H9 (cell line): ENCODE measurements around the gene CFAP46. TPM values are rescaled to one million over a fixed set of nuclear protein-coding genes. Genes with fewer than 3 reads are reported as not detected.

Experiments used
- DNase-seq: peaks from one replicate; pipeline ENCODE4 v3.0.0-alpha.2; 2017
- H2AFZ ChIP-seq: one replicate; pipeline ENCODE4 v1.6.1; 2013; ENCODE audit warnings: mild to moderate bottlenecking, low read length, control low read depth, moderate library complexity
- H2AK5ac ChIP-seq: 2 replicates; pipeline ENCODE4 v1.6.1; 2013; ENCODE audit warnings: low read length, control low read depth, mixed read lengths; ENCODE audit not compliant: insufficient read length
- H2BK120ac ChIP-seq: one replicate; pipeline ENCODE4 v1.6.1; 2013; ENCODE audit warnings: low read depth, mild to moderate bottlenecking, low read length, control low read depth, inconsistent platforms; ENCODE audit not compliant: poor library complexity, severe bottlenecking
- H2BK12ac ChIP-seq: 2 replicates; pipeline ENCODE4 v1.6.1; 2013; ENCODE audit warnings: low read length, control low read depth, mixed read lengths, low read depth; ENCODE audit not compliant: insufficient read length
- H2BK15ac ChIP-seq: 2 replicates; pipeline ENCODE4 v1.6.1; 2013; ENCODE audit warnings: low read depth, low read length, control low read depth
- H2BK20ac ChIP-seq: one replicate; pipeline ENCODE4 v1.6.1; 2013; ENCODE audit warnings: low read depth, mild to moderate bottlenecking, low read length, control low read depth, inconsistent platforms; ENCODE audit not compliant: poor library complexity, severe bottlenecking
- H2BK5ac ChIP-seq: 2 replicates; pipeline ENCODE4 v1.6.1; 2013; ENCODE audit warnings: low read length, control low read depth, mixed read lengths; ENCODE audit not compliant: insufficient read length
- H3K14ac ChIP-seq: 2 replicates; pipeline ENCODE4 v1.6.1; 2013; ENCODE audit warnings: low read length, control low read depth; ENCODE audit not compliant: insufficient read depth
- H3K18ac ChIP-seq: 2 replicates; pipeline ENCODE4 v1.6.1; 2013; ENCODE audit warnings: low read depth, mild to moderate bottlenecking, mixed read lengths, low read length, control low read depth; ENCODE audit not compliant: insufficient read length
- H3K23ac ChIP-seq: 2 replicates; pipeline ENCODE4 v1.6.1; 2013; ENCODE audit warnings: low read length, control low read depth, mixed read lengths, low read depth; ENCODE audit not compliant: insufficient read length
- H3K23me2 ChIP-seq: 2 replicates; pipeline ENCODE4 v1.6.1; 2013; ENCODE audit warnings: low read depth, mild to moderate bottlenecking, mixed read lengths, low read length, control low read depth; ENCODE audit not compliant: insufficient read length, poor library complexity, severe bottlenecking
- H3K27ac ChIP-seq: 2 replicates; pipeline ENCODE4 v1.5.1; 2013; ENCODE audit warnings: low read length, control low read depth, mixed read lengths, low read depth; ENCODE audit not compliant: insufficient read length
- H3K27me3 ChIP-seq: 2 replicates; pipeline ENCODE4 v1.6.1; 2013; ENCODE audit warnings: low read length, control low read depth, inconsistent platforms; ENCODE audit not compliant: insufficient read depth
- H3K4ac ChIP-seq: 2 replicates; pipeline ENCODE4 v1.6.1; 2013; ENCODE audit warnings: low read depth, mild to moderate bottlenecking, control low read depth, inconsistent platforms, low read length, moderate library complexity
- H3K4me1 ChIP-seq: 2 replicates; pipeline ENCODE4 v1.6.1; 2013; ENCODE audit warnings: low read length, control low read depth, inconsistent platforms; ENCODE audit not compliant: insufficient read depth
- H3K4me2 ChIP-seq: 2 replicates; pipeline ENCODE4 v1.6.1; 2013; ENCODE audit warnings: low read length, control low read depth, mixed read lengths; ENCODE audit not compliant: insufficient read length, insufficient read depth
- H3K56ac ChIP-seq: 2 replicates; pipeline ENCODE4 v1.6.1; 2013; ENCODE audit warnings: low read depth, mild to moderate bottlenecking, mixed read lengths, low read length, control low read depth; ENCODE audit not compliant: insufficient read length
- H3K79me1 ChIP-seq: 2 replicates; pipeline ENCODE4 v1.6.1; 2013; ENCODE audit warnings: low read depth, mild to moderate bottlenecking, moderate library complexity, low read length, control low read depth, inconsistent platforms; ENCODE audit not compliant: insufficient read depth, poor library complexity, severe bottlenecking
- H3K79me2 ChIP-seq: 2 replicates; pipeline ENCODE4 v1.6.1; 2013; ENCODE audit warnings: low read length, control low read depth, inconsistent platforms; ENCODE audit not compliant: insufficient read depth
- H3K9ac ChIP-seq: 2 replicates; pipeline ENCODE4 v1.6.1; 2013; ENCODE audit warnings: low read length, control low read depth, mixed read lengths; ENCODE audit not compliant: insufficient read length; ENCODE audit errors: extremely low read depth
- H3K9me3 ChIP-seq: one replicate; pipeline ENCODE4 v1.6.1; 2013; ENCODE audit warnings: low read depth, low read length, inconsistent platforms; ENCODE audit not compliant: control insufficient read depth
- H3T11ph ChIP-seq: one replicate; pipeline ENCODE4 v1.6.1; 2013; ENCODE audit warnings: mild to moderate bottlenecking, low read length, control low read depth, inconsistent platforms
- H4K20me1 ChIP-seq: one replicate; pipeline ENCODE4 v1.6.1; 2013; ENCODE audit not compliant: control insufficient read depth, insufficient read length, insufficient read depth
- H4K5ac ChIP-seq: 2 replicates; pipeline ENCODE4 v1.6.1; 2013; ENCODE audit warnings: low read depth, mild to moderate bottlenecking, mixed read lengths, low read length, control low read depth; ENCODE audit not compliant: insufficient read length
- H4K8ac ChIP-seq: replicated peaks from 2 replicates; pipeline ENCODE4 v1.6.1; 2013; ENCODE audit warnings: low read length, control low read depth, mixed read lengths, low read depth; ENCODE audit not compliant: insufficient read length
- H4K91ac ChIP-seq: 2 replicates; pipeline ENCODE4 v1.6.1; 2013; ENCODE audit warnings: low read depth, mild to moderate bottlenecking, moderate library complexity, mixed read lengths, low read length, control low read depth; ENCODE audit not compliant: insufficient read length
- H3K27ac Mint-ChIP-seq, 3 experiments: 2 replicates in 2 of 3; 3 replicates in 1 of 3; pipeline ENCODE4 v1.8.0; 2020 to 2021; ENCODE audit warnings: mixed read lengths in 3 of 3, mild to moderate bottlenecking in 1 of 3, moderate library complexity in 1 of 3
- H3K27me3 Mint-ChIP-seq: 2 replicates; pipeline ENCODE4 v1.8.0; 2021; ENCODE audit warnings: low read depth, mild to moderate bottlenecking, moderate library complexity, mixed read lengths
- H3K36me3 Mint-ChIP-seq, 3 experiments: 2 replicates in 2 of 3; 3 replicates in 1 of 3; pipeline ENCODE4 v1.8.0; 2020 to 2021; ENCODE audit warnings: low read depth in 3 of 3, mixed read lengths in 3 of 3; ENCODE audit not compliant: insufficient read depth in 1 of 3
- H3K4me1 Mint-ChIP-seq, 2 experiments: 2 replicates each; pipeline ENCODE4 v1.8.0; 2020; ENCODE audit warnings: mixed read lengths in 2 of 2
- H3K4me3 Mint-ChIP-seq, 2 experiments: 2 replicates in 1 of 2; 3 replicates in 1 of 2; pipeline ENCODE4 v1.8.0; 2020 to 2021; ENCODE audit warnings: mild to moderate bottlenecking in 2 of 2, mixed read lengths in 2 of 2, moderate library complexity in 1 of 2
- H3K9me3 Mint-ChIP-seq, 2 experiments: 2 replicates in 1 of 2; 3 replicates in 1 of 2; pipeline ENCODE4 v1.8.0; 2020; ENCODE audit warnings: mild to moderate bottlenecking in 2 of 2, mixed read lengths in 2 of 2, moderate library complexity in 1 of 2
- WGBS: extraction: QIAGEN DNeasy Blood & Tissue Kit; methylation state at CpG from one replicate; pipeline ENCODE4 v1.1.7; 2013; ENCODE audit warnings: missing lambda C conversion rate, low lambda C conversion rate, mixed read lengths; ENCODE audit not compliant: insufficient read length; ENCODE audit errors: extremely low coverage; 5-methylcytosine and 5-hydroxymethylcytosine counted together
- total RNA-seq: library from RNA; stranded (reverse); gene quantifications from 2 replicates; pipeline ENCODE4 v1.2.1, GENCODE V29; 2021
- TF ChIP-seq, protein P1 (sequence below): fragments of 200-600 bp; sonication (generic); conservative IDR thresholded peaks from 3 replicates; pipeline ENCODE4 v1.8.0; 2021; ENCODE audit warnings: antibody characterized with exemption, mild to moderate bottlenecking

The CFAP46 gene
- total RNA-seq, 1 experiment from 2014 or later, result 3.1 TPM

DNA sequence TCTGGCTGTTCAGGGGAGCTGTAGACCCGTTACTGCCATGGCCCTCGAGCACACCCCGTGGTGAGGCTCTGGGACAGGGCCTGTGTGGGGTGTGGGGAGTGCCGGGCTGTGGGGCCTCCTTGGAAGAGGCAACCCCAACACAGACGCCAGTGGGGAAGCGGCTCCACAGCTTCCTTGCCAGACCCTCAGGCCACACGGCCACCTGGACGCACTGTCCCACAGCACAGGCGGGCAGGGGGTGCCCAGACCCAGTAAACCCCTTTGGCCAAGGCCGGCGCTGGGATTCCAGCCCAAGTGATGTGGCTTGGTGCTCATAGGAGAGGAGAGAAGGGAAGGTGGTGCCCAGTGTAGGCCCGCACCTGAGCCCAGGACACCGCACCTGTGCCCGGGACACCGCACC lies 143.5 kb downstream of the CFAP46 start:
- no peak overlapping the region for H3K27ac Mint-ChIP-seq
- no peak overlapping the region for H2BK15ac ChIP-seq
- H3K23ac ChIP-seq, result no peak overlapping the region
- H2BK12ac ChIP-seq, result no peak overlapping the region
- peaks cover 4% of the 10 kb centered on the region for H3K27me3 Mint-ChIP-seq
- no peak overlapping the region for H2AFZ ChIP-seq
- H4K91ac ChIP-seq, result no peak overlapping the region
- no peak overlapping the region for H2BK120ac ChIP-seq
- no peaks in the 10 kb centered on the region; a peak in 2 of 7 replicates for H3K36me3 Mint-ChIP-seq
- H3K4ac ChIP-seq, result no peak overlapping the region
- no peaks in the 10 kb centered on the region for H3K27me3 ChIP-seq
- no peaks in the 10 kb centered on the region for H3K23me2 ChIP-seq
- H2BK20ac ChIP-seq, result no peak overlapping the region
- no peaks in the 10 kb centered on the region for H3K79me1 ChIP-seq
- no peak for DNase-seq
- TF ChIP-seq, protein P1, sequence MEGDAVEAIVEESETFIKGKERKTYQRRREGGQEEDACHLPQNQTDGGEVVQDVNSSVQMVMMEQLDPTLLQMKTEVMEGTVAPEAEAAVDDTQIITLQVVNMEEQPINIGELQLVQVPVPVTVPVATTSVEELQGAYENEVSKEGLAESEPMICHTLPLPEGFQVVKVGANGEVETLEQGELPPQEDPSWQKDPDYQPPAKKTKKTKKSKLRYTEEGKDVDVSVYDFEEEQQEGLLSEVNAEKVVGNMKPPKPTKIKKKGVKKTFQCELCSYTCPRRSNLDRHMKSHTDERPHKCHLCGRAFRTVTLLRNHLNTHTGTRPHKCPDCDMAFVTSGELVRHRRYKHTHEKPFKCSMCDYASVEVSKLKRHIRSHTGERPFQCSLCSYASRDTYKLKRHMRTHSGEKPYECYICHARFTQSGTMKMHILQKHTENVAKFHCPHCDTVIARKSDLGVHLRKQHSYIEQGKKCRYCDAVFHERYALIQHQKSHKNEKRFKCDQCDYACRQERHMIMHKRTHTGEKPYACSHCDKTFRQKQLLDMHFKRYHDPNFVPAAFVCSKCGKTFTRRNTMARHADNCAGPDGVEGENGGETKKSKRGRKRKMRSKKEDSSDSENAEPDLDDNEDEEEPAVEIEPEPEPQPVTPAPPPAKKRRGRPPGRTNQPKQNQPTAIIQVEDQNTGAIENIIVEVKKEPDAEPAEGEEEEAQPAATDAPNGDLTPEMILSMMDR, result no peak
- H3K9ac ChIP-seq, result no peak overlapping the region
- H3K18ac ChIP-seq, result no peak overlapping the region
- no CpG with 5 or more reads among the region's 15 CpGs for WGBS
- H3K4me1 ChIP-seq, result no peaks in the 10 kb centered on the region
- no peaks in the 10 kb centered on the region for H3K79me2 ChIP-seq
- peaks cover 0 to 6% of the 10 kb centered on the region in 2 experiments; a peak in 3 of 5 replicates for H3K9me3 Mint-ChIP-seq
- H3K4me3 Mint-ChIP-seq, result no peak overlapping the region
- no peaks in the 10 kb centered on the region for H4K20me1 ChIP-seq
- no peak overlapping the region for H2AK5ac ChIP-seq
- no peak overlapping the region for H3T11ph ChIP-seq
- no peaks in the 10 kb centered on the region for H3K4me1 Mint-ChIP-seq
- no peak overlapping the region; the same call in 1 of the 2 replicates for H3K14ac ChIP-seq
- no peak overlapping the region for H4K8ac ChIP-seq
- H2BK5ac ChIP-seq, result no peak overlapping the region
- no peak overlapping the region for H3K56ac ChIP-seq
- H3K27ac ChIP-seq, result no peak overlapping the region
- no peaks in the 10 kb centered on the region for H3K9me3 ChIP-seq
- no peak overlapping the region for H3K4me2 ChIP-seq
- H4K5ac ChIP-seq, result no peak overlapping the region
